HG03460 (cell line): ENCODE measurements around the gene ADCY9.
"Not testable (repeated sequence)": the region's sequence is repeated elsewhere in the genome, so short reads cannot be mapped to it uniquely, and the experiment has no call there.

Experiments used
- ATAC-seq: cut with Tn5 transposase; IDR thresholded peaks from one replicate; pipeline ENCODE4 v1.9.1; 2021; ENCODE audit not compliant: unreplicated experiment

ADCY9 gene

GRCh38 chr16:4116325-4117249 lies at the start of gene ADCY9:
Gene ADCY9, minus strand, starts transcription at chr16:4116442. Its CDS starts 1,000 bp downstream, at chr16:4115442.
- peak; percentile 67 for ATAC-seq

GRCh38 chr16:4160658-4161430 lies 44.6 kb upstream of the ADCY9 start:
- ATAC-seq: no peak

GRCh38 chr16:4159726-4160125 lies 43.5 kb upstream of the ADCY9 start:
- ATAC-seq: no peak

GRCh38 chr16:4158143-4159093 lies 42.2 kb upstream of the ADCY9 start:
- no peak for ATAC-seq

GRCh38 chr16:4157376-4157825 lies 41.2 kb upstream of the ADCY9 start:
- ATAC-seq: no peak

GRCh38 chr16:4156503-4156902 lies 40.3 kb upstream of the ADCY9 start:
- not testable (repeated sequence) for ATAC-seq

GRCh38 chr16:4153364-4153763 lies 37.1 kb upstream of the ADCY9 start:
- ATAC-seq: not testable (repeated sequence)

GRCh38 chr16:4152267-4152666 lies 36.0 kb upstream of the ADCY9 start:
- ATAC-seq: no peak

GRCh38 chr16:4147236-4147635 lies 31.0 kb upstream of the ADCY9 start:
- ATAC-seq: no peak

GRCh38 chr16:4142268-4142667 lies 26.0 kb upstream of the ADCY9 start:
- no peak for ATAC-seq

GRCh38 chr16:4141604-4142003 lies 25.4 kb upstream of the ADCY9 start:
- ATAC-seq: no peak

- ATAC-seq: no peak
Measured at GRCh38 chr16:4140652-4141051, 24.4 kb upstream of the ADCY9 start.

GRCh38 chr16:4139968-4140367 lies 23.7 kb upstream of the ADCY9 start:
- no peak for ATAC-seq

- ATAC-seq: no peak
Measured at GRCh38 chr16:4138713-4139112, 22.5 kb upstream of the ADCY9 start.

- ATAC-seq: no peak
Measured at GRCh38 chr16:4137438-4137837, 21.2 kb upstream of the ADCY9 start.

- no peak for ATAC-seq
Measured at GRCh38 chr16:4136229-4136813, 20.1 kb upstream of the ADCY9 start.

GRCh38 chr16:4135537-4135936 lies 19.3 kb upstream of the ADCY9 start:
- no peak for ATAC-seq

- ATAC-seq: no peak
Measured at GRCh38 chr16:4133897-4134372, 17.7 kb upstream of the ADCY9 start.

- ATAC-seq: no peak
Measured at GRCh38 chr16:4131621-4132020, 15.4 kb upstream of the ADCY9 start.
